ENCODE measurements around the gene HOXD3.

The HOXD3 gene

GRCh38 chr2:176138526-176138922 lies 18.6 kb upstream of the HOXD3 start:
- ATAC-seq (no peak), DNase-seq (no peak)
- Mint-ChIP-seq H3K4me1 (peaks cover 32% of the 10 kb centered on the region), H3K9me3 (peaks cover 0 to 6% of the 10 kb centered on the region in 2 donors), H3K4me3 (peak overlapping the region; percentile 46 to 67), H3K27me3 (peaks cover 100% of the 10 kb centered on the region), H3K27ac (peak overlapping the region in 1 of 2 donors; percentile 42)

GRCh38 chr2:176138923-176139660 lies 18.0 kb upstream of the HOXD3 start:
- Mint-ChIP-seq H3K4me1 (peaks cover 32% of the 10 kb centered on the region), H3K9me3 (peaks cover 0 to 6% of the 10 kb centered on the region in 2 donors), H3K27me3 (peaks cover 100% of the 10 kb centered on the region), H3K4me3 (peak overlapping the region; percentile 46 to 67), H3K27ac (peak overlapping the region in 1 of 2 donors; percentile 27)
- no peak for ATAC-seq
- DNase-seq: no peak

GRCh38 chr2:176139661-176140512 lies 17.2 kb upstream of the HOXD3 start:
- no peak for ATAC-seq
- no peak overlapping the region for H3K27ac Mint-ChIP-seq

GRCh38 chr2:176140513-176141317 lies 16.4 kb upstream of the HOXD3 start:
- no peak overlapping the region for H3K27ac Mint-ChIP-seq
- H3K27me3 Mint-ChIP-seq: peaks cover 100% of the 10 kb centered on the region
- peak overlapping the region; percentile 64 to 67 for H3K4me3 Mint-ChIP-seq
- peaks cover 25% of the 10 kb centered on the region for H3K4me1 Mint-ChIP-seq
- peaks cover 0 to 6% of the 10 kb centered on the region in 2 donors for H3K9me3 Mint-ChIP-seq
- DNase-seq (peak; percentile 82 to 83), ATAC-seq (peak; percentile 90)

More at GRCh38 chr2:176139661-176140512, 17.2 kb upstream of the HOXD3 start:
- no peak for DNase-seq
- peak overlapping the region; percentile 64 to 67 for H3K4me3 Mint-ChIP-seq
- peaks cover 32% of the 10 kb centered on the region for H3K4me1 Mint-ChIP-seq
- peaks cover 0 to 6% of the 10 kb centered on the region in 2 donors for H3K9me3 Mint-ChIP-seq
- peaks cover 100% of the 10 kb centered on the region for H3K27me3 Mint-ChIP-seq

GRCh38 chr2:176142281-176142680 lies 14.8 kb upstream of the HOXD3 start:
- DNase-seq (no peak), ATAC-seq (no peak)
- H3K27me3 Mint-ChIP-seq: peaks cover 100% of the 10 kb centered on the region
- H3K4me1 Mint-ChIP-seq: peaks cover 20% of the 10 kb centered on the region
- peaks cover 0 to 6% of the 10 kb centered on the region in 2 donors for H3K9me3 Mint-ChIP-seq
- H3K27ac Mint-ChIP-seq: no peak overlapping the region
- H3K4me3 Mint-ChIP-seq: no peak overlapping the region

GRCh38 chr2:176145085-176145969 lies 11.8 kb upstream of the HOXD3 start:
- H3K4me3 Mint-ChIP-seq: no peak overlapping the region

GRCh38 chr2:176146101-176146500 lies 11.0 kb upstream of the HOXD3 start:
- ATAC-seq (no peak), DNase-seq (no peak)
- H3K4me1 Mint-ChIP-seq: peaks cover 14% of the 10 kb centered on the region
- no peaks in the 10 kb centered on the region for H3K9me3 Mint-ChIP-seq
- H3K27ac Mint-ChIP-seq: no peak overlapping the region
- H3K27me3 Mint-ChIP-seq: peaks cover 100% of the 10 kb centered on the region
- no peak overlapping the region for H3K4me3 Mint-ChIP-seq

More at GRCh38 chr2:176145085-176145969, 11.8 kb upstream of the HOXD3 start:
- H3K27me3 Mint-ChIP-seq: peaks cover 100% of the 10 kb centered on the region
- H3K27ac Mint-ChIP-seq: no peak overlapping the region
- DNase-seq (no peak), ATAC-seq (no peak)
- H3K9me3 Mint-ChIP-seq: no peaks in the 10 kb centered on the region
- peaks cover 12% of the 10 kb centered on the region for H3K4me1 Mint-ChIP-seq

GRCh38 chr2:176146645-176147044 lies 10.5 kb upstream of the HOXD3 start:
- no peaks in the 10 kb centered on the region for H3K9me3 Mint-ChIP-seq
- H3K4me3 Mint-ChIP-seq: no peak overlapping the region
- ATAC-seq (no peak), DNase-seq (no peak)
- H3K4me1 Mint-ChIP-seq: peaks cover 14% of the 10 kb centered on the region
- peaks cover 100% of the 10 kb centered on the region for H3K27me3 Mint-ChIP-seq
- H3K27ac Mint-ChIP-seq: no peak overlapping the region

GRCh38 chr2:176147210-176147799 lies 9.8 kb upstream of the HOXD3 start:
- ATAC-seq (no peak), DNase-seq (no peak)
- no peaks in the 10 kb centered on the region for H3K9me3 Mint-ChIP-seq
- peaks cover 14% of the 10 kb centered on the region for H3K4me1 Mint-ChIP-seq
- H3K27me3 Mint-ChIP-seq: peaks cover 100% of the 10 kb centered on the region
- H3K27ac Mint-ChIP-seq: no peak overlapping the region
- H3K4me3 Mint-ChIP-seq: no peak overlapping the region

- DNase-seq: no peak
- no peak for ATAC-seq
- Mint-ChIP-seq H3K27ac (no peak overlapping the region), H3K27me3 (peaks cover 100% of the 10 kb centered on the region), H3K4me3 (no peak overlapping the region), H3K4me1 (peaks cover 14% of the 10 kb centered on the region), H3K9me3 (no peaks in the 10 kb centered on the region)
Measured at GRCh38 chr2:176147800-176148496, 9.2 kb upstream of the HOXD3 start.

GRCh38 chr2:176148751-176149421 lies 8.2 kb upstream of the HOXD3 start:
- peaks cover 14% of the 10 kb centered on the region for H3K4me1 Mint-ChIP-seq
- peaks cover 99% of the 10 kb centered on the region for H3K27me3 Mint-ChIP-seq
- no peak for ATAC-seq
- H3K9me3 Mint-ChIP-seq: no peaks in the 10 kb centered on the region
- DNase-seq: no peak
- no peak overlapping the region for H3K27ac Mint-ChIP-seq
- no peak overlapping the region for H3K4me3 Mint-ChIP-seq

GRCh38 chr2:176149481-176149938 lies 7.6 kb upstream of the HOXD3 start:
- H3K4me1 Mint-ChIP-seq: peaks cover 14% of the 10 kb centered on the region
- ATAC-seq (no peak), DNase-seq (no peak)
- peaks cover 99% of the 10 kb centered on the region for H3K27me3 Mint-ChIP-seq
- H3K27ac Mint-ChIP-seq: no peak overlapping the region
- H3K9me3 Mint-ChIP-seq: no peaks in the 10 kb centered on the region
- H3K4me3 Mint-ChIP-seq: no peak overlapping the region

- Mint-ChIP-seq H3K4me1 (peaks cover 14% of the 10 kb centered on the region), H3K27me3 (peaks cover 99% of the 10 kb centered on the region), H3K9me3 (no peaks in the 10 kb centered on the region), H3K4me3 (no peak overlapping the region), H3K27ac (no peak overlapping the region)
- ATAC-seq (no peak), DNase-seq (no peak)
Measured at GRCh38 chr2:176149939-176150583, 7.0 kb upstream of the HOXD3 start.

All from stimulated activated naive CD8-positive, alpha-beta T cell treated with anti-CD3 and anti-CD28 coated beads, Interleukin-15, amount 100 ng/mL, for 72 hours (primary cell).